Activated naive CD8-positive, alpha-beta T cell treated with anti-CD3 and anti-CD28 coated beads, Interleukin-2, amount 10 ng/mL, durations not matched to agents 7 days and 5 days (primary cell): Measurements from ENCODE around the gene CCS. TPM values are rescaled to one million over a fixed set of nuclear protein-coding genes. Genes with fewer than 3 reads are reported as not detected.

ENCODE experiments used
- ATAC-seq: fragments of 150-1000 bp; cut with Tn5 transposase; one replicate; pipeline ENCODE4 v1.10.0; 2021; ENCODE audit warnings: low read depth, moderate library complexity
- POLR2A ChIA-PET: fragments of 350-600 bp; sonication (Branson Sonifier 250); formaldehyde crosslinking; loops from one replicate; lab custom pipeline; 2021; ENCODE audit warnings: antibody characterized with exemption; lab: Charles Lee
- DNase-seq: peaks from one replicate; pipeline ENCODE4 v3.0.0; 2021
- H3K27ac Mint-ChIP-seq: one replicate; pipeline ENCODE4 v1.8.0; 2022; ENCODE audit warnings: mild to moderate bottlenecking, mixed read lengths
- H3K27me3 Mint-ChIP-seq: one replicate; pipeline ENCODE4 v1.8.0; 2022; ENCODE audit warnings: mild to moderate bottlenecking, moderate library complexity, mixed read lengths
- H3K36me3 Mint-ChIP-seq: one replicate; pipeline ENCODE4 v1.8.0; 2021; ENCODE audit warnings: mild to moderate bottlenecking, mixed read lengths
- H3K4me1 Mint-ChIP-seq: one replicate; pipeline ENCODE4 v1.8.0; 2021; ENCODE audit warnings: mixed read lengths
- H3K4me3 Mint-ChIP-seq: one replicate; pipeline ENCODE4 v1.8.0; 2022; ENCODE audit warnings: mild to moderate bottlenecking, moderate library complexity, mixed read lengths
- H3K9me3 Mint-ChIP-seq: one replicate; pipeline ENCODE4 v1.8.0; 2021; ENCODE audit warnings: mixed read lengths
- total RNA-seq, 2 experiments: library from RNA; stranded (reverse); gene quantifications; one replicate each; pipeline ENCODE4 v1.2.3, GENCODE V29; 2021

CCS gene
- total RNA-seq, 2 experiments from 2014 or later: 46.6 to 47.5 TPM

- POLR2A ChIA-PET: no interaction called here
- Mint-ChIP-seq H3K27me3 (peaks cover 13% of the 10 kb centered on the region), H3K36me3 (no peaks in the 10 kb centered on the region), H3K27ac (no peak overlapping the region), H3K9me3 (no peaks in the 10 kb centered on the region), H3K4me3 (no peak overlapping the region), H3K4me1 (peaks cover 1% of the 10 kb centered on the region)
- ATAC-seq: no peak
- no peak for DNase-seq
Observed at GRCh38 chr11:66550887-66551286, 42.1 kb upstream of the CCS start.

GRCh38 chr11:66554602-66555001, 38.4 kb upstream of the CCS start:
- Mint-ChIP-seq H3K4me1 (no peaks in the 10 kb centered on the region), H3K27ac (no peak overlapping the region), H3K36me3 (no peaks in the 10 kb centered on the region), H3K4me3 (no peak overlapping the region), H3K27me3 (peaks cover 13% of the 10 kb centered on the region), H3K9me3 (no peaks in the 10 kb centered on the region)
- DNase-seq: no peak
- POLR2A ChIA-PET: interaction anchor here (1.1 to 1.2 kb wide), 2 partner anchors 9 to 14 kb away, joined by 3 read pairs; partner anchors contain the start of genes ACTN3, CTSF and ZDHHC24
- no peak for ATAC-seq

- POLR2A ChIA-PET: interaction anchor here (0.6 to 1.2 kb wide), 3 partner anchors 9 to 80 kb away, joined by 3 read pairs; partner anchors contain the start of genes ACTN3, CTSF and ZDHHC24
- H3K4me3 Mint-ChIP-seq: no peak overlapping the region
- no peaks in the 10 kb centered on the region for H3K9me3 Mint-ChIP-seq
- H3K36me3 Mint-ChIP-seq: no peaks in the 10 kb centered on the region
- ATAC-seq (no peak), DNase-seq (no peak)
- H3K27me3 Mint-ChIP-seq: peaks cover 13% of the 10 kb centered on the region
- H3K4me1 Mint-ChIP-seq: no peaks in the 10 kb centered on the region
- no peak overlapping the region for H3K27ac Mint-ChIP-seq
Observed at GRCh38 chr11:66555416-66555815, 37.6 kb upstream of the CCS start.

- ATAC-seq (no peak), DNase-seq (no peak)
- H3K4me1 Mint-ChIP-seq: no peaks in the 10 kb centered on the region
- POLR2A ChIA-PET: no interaction called here
- peaks cover 13% of the 10 kb centered on the region for H3K27me3 Mint-ChIP-seq
- H3K4me3 Mint-ChIP-seq: no peak overlapping the region
- no peaks in the 10 kb centered on the region for H3K9me3 Mint-ChIP-seq
- H3K36me3 Mint-ChIP-seq: no peaks in the 10 kb centered on the region
- H3K27ac Mint-ChIP-seq: no peak overlapping the region
Observed at GRCh38 chr11:66556086-66556485, 36.9 kb upstream of the CCS start.

GRCh38 chr11:66557733-66558326, 35.2 kb upstream of the CCS start:
- DNase-seq: no peak
- H3K4me3 Mint-ChIP-seq: no peak overlapping the region
- ATAC-seq: no peak
- no peaks in the 10 kb centered on the region for H3K36me3 Mint-ChIP-seq
- no peaks in the 10 kb centered on the region for H3K9me3 Mint-ChIP-seq
- no peak overlapping the region for H3K27ac Mint-ChIP-seq
- H3K4me1 Mint-ChIP-seq: no peaks in the 10 kb centered on the region
- H3K27me3 Mint-ChIP-seq: peaks cover 13% of the 10 kb centered on the region
- POLR2A ChIA-PET: no interaction called here

- peak; percentile 62 for ATAC-seq
- H3K36me3 Mint-ChIP-seq: no peaks in the 10 kb centered on the region
- POLR2A ChIA-PET: interaction anchor here (0.6 kb wide), 1 partner anchor 52 kb away, joined by 9 read pairs; no protein-coding TSS in a partner anchor
- H3K27me3 Mint-ChIP-seq: peaks cover 13% of the 10 kb centered on the region
- H3K27ac Mint-ChIP-seq: no peak overlapping the region
- no peaks in the 10 kb centered on the region for H3K9me3 Mint-ChIP-seq
- no peak overlapping the region for H3K4me3 Mint-ChIP-seq
- no peaks in the 10 kb centered on the region for H3K4me1 Mint-ChIP-seq
- no peak for DNase-seq
Observed at GRCh38 chr11:66559142-66559865, 33.7 kb upstream of the CCS start.

- Mint-ChIP-seq H3K27me3 (peaks cover 11% of the 10 kb centered on the region), H3K36me3 (no peaks in the 10 kb centered on the region), H3K4me3 (no peak overlapping the region), H3K4me1 (no peaks in the 10 kb centered on the region), H3K9me3 (no peaks in the 10 kb centered on the region), H3K27ac (no peak overlapping the region)
- ATAC-seq (no peak), DNase-seq (no peak)
- POLR2A ChIA-PET: interaction anchor here (0.6 kb wide), 1 partner anchor 52 kb away, joined by 9 read pairs; no protein-coding TSS in a partner anchor
Observed at GRCh38 chr11:66559866-66560676, 32.9 kb upstream of the CCS start.

GRCh38 chr11:66561178-66561974, 31.6 kb upstream of the CCS start:
- no peaks in the 10 kb centered on the region for H3K4me1 Mint-ChIP-seq
- no peaks in the 10 kb centered on the region for H3K36me3 Mint-ChIP-seq
- no peak overlapping the region for H3K4me3 Mint-ChIP-seq
- H3K27me3 Mint-ChIP-seq: peaks cover 10% of the 10 kb centered on the region
- DNase-seq: no peak
- H3K9me3 Mint-ChIP-seq: no peaks in the 10 kb centered on the region
- ATAC-seq: no peak
- POLR2A ChIA-PET: interaction anchor here (1.4 kb wide), 1 partner anchor 31 kb away, joined by 3 read pairs; no protein-coding TSS in a partner anchor
- H3K27ac Mint-ChIP-seq: no peak overlapping the region

GRCh38 chr11:66561975-66562248, 31.1 kb upstream of the CCS start:
- Mint-ChIP-seq H3K27me3 (peaks cover 12% of the 10 kb centered on the region), H3K4me1 (no peaks in the 10 kb centered on the region), H3K27ac (no peak overlapping the region), H3K9me3 (no peaks in the 10 kb centered on the region), H3K36me3 (no peaks in the 10 kb centered on the region), H3K4me3 (no peak overlapping the region)
- ATAC-seq (no peak), DNase-seq (no peak)
- POLR2A ChIA-PET: interaction anchor here (1.4 kb wide), 1 partner anchor 30 kb away, joined by 3 read pairs; no protein-coding TSS in a partner anchor

- Mint-ChIP-seq H3K27me3 (peaks cover 14% of the 10 kb centered on the region), H3K9me3 (no peaks in the 10 kb centered on the region), H3K36me3 (no peaks in the 10 kb centered on the region), H3K4me1 (peaks cover 2% of the 10 kb centered on the region), H3K4me3 (no peak overlapping the region), H3K27ac (no peak overlapping the region)
- POLR2A ChIA-PET: no interaction called here
- ATAC-seq (no peak), DNase-seq (no peak)
Observed at GRCh38 chr11:66562275-66562674, 30.7 kb upstream of the CCS start.

GRCh38 chr11:66562907-66563583, 29.9 kb upstream of the CCS start:
- Mint-ChIP-seq H3K4me3 (no peak overlapping the region), H3K4me1 (peaks cover 2% of the 10 kb centered on the region), H3K9me3 (no peaks in the 10 kb centered on the region), H3K27ac (no peak overlapping the region), H3K36me3 (no peaks in the 10 kb centered on the region), H3K27me3 (peaks cover 21% of the 10 kb centered on the region)
- DNase-seq (no peak), ATAC-seq (no peak)
- POLR2A ChIA-PET: interaction anchor here (0.5 to 0.9 kb wide), 2 partner anchors 17 to 56 kb away, joined by 4 to 5 read pairs; partner anchors contain the start of gene ZDHHC24

GRCh38 chr11:66563832-66564231, 29.2 kb upstream of the CCS start:
- POLR2A ChIA-PET: interaction anchor here (0.5 to 0.9 kb wide), 2 partner anchors 18 to 55 kb away, joined by 4 to 5 read pairs; partner anchors contain the start of gene ZDHHC24
- H3K4me3 Mint-ChIP-seq: no peak overlapping the region

More at GRCh38 chr11:66563832-66564231, 29.2 kb upstream of the CCS start:
- ATAC-seq (no peak), DNase-seq (no peak)
- Mint-ChIP-seq H3K9me3 (no peaks in the 10 kb centered on the region), H3K36me3 (no peaks in the 10 kb centered on the region), H3K27ac (no peak overlapping the region), H3K27me3 (peaks cover 22% of the 10 kb centered on the region), H3K4me1 (peaks cover 5% of the 10 kb centered on the region)
